Endothelial cell of hepatic sinusoid (primary cell): ENCODE measurements around the gene KCNE1.
"Not testable (repeated sequence)": the region's sequence is repeated elsewhere in the genome, so short reads cannot be mapped to it uniquely, and the experiment has no call there.

ENCODE experiments used
- in situ Hi-C: cut with HindIII; loops from 2 replicates; pipeline ENCODE4 v1.10.0; 2017; ENCODE audit warnings: low sequenced_read_pairs

The KCNE1 gene

DNA sequence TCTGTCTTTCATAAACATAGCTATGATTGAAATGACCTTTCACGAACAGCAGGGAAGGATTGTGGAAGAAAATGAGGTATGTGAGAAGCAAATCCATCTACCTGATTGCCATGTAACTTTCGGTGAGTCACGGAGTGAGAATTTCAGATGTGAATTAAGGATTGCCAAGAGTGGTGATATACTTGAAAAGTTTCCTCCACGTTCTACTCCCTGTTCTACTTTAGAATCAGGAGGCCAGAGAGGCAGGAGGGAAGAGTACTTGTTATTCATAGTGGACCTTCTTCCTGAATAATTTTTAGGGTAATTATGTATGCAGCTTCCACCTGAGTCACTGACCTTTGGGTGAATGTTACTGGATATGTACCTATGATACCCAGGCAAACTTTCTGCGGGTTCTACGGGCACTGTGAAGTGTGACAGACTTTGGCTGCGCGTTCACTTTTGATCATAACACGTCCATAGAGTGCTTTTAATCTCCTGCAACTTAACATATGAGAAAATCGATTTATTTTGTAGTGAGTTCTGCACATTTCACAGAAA, 2.6 kb upstream of the KCNE1 start:
- in situ Hi-C loops, result no loop called here

DNA sequence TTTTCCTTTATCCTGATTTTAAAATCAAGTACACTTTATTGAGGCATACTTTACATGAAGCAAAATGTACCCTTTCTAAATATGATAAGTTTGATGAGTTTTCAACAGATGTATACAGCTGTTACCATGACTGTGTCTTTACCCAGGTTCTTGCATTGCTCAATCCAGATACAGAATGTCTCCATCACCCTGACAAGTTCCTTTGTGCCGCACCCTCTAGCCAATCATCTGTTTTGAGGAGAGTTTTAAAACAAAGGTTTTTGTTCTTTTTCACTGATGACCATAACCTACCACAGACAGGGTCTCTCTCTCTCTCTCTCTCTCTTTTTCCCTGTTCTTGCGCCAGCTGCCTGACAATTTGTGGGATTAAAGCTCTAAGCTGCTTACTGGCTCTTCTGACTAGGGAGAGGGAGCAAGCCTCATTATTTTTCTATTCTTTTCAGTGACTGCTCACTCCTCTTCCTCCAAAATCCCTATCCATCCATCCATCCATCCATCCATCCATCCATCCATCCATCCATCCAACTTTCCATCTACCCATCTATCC, 1.2 kb upstream of the KCNE1 start:
- in situ Hi-C loops, result no loop called here

DNA sequence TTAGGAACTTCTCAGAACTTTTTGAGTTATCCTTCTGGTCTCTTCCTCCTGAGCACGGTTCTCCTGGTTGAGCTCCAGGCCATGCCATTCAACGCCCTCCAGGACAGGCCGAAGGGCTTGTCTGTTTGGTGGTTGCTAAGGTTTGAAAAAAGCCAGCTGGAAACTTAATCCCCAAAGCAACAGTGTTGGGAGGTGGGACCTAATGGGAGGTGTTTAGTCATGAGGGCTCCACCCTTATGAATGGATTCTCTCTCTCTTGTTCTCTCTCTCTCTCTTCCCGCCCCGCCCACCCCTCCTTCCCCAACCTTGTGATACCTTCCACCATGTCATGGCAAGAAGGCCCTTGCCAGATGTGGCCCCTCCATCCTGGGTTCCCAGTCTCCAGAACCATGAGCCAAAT, 829 bp downstream of the KCNE1 start:
- in situ Hi-C loops, result no loop called here

DNA sequence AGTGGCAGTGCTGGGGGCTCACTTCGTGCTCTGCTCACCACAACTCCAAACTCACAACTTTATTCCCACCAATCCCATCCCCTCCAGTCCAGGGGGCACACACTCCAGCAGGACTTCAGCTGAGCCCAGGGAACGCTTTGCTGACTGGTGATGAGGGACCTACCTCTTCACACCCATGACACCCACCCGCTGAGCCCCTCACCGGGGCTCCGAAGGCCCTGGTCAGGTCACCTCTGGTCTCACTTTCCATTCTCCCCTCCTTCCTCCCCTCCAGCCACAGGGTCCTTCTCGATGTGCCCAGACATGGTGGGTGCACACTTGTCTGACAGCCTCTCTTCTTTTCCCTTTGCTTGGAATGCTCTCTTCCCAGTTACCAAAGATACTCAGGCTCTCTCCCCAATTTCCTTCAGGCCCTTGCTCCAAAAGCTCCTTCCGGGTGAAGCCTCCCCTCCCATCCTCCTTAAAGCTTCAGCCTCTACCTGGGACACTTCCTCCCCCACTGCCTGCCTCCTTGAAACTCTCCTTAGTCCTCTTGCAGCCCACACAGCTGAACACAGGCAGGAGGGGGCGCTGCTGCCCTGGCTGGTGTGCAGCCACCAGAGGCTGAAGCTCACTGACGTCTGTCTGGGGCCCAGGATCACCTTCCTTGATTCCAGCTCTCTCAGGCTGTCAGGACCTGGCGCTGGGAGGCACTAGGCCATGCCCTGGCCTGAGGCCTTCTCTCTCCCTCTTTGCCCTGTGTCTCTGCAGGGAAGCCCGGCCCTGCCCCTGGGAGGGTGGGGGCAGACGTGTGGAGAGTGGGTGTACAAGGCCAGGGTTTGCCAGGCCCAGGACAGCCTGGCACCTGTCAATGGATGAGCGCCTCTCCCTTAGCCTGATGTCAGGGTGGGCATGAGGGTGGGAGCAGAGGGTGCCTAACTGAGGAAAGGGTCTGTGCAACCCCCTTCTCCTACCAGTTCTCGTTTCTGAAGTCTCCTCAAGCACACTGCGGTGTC, 1.6 kb downstream of the KCNE1 start:
- in situ Hi-C loops, result no loop called here

DNA sequence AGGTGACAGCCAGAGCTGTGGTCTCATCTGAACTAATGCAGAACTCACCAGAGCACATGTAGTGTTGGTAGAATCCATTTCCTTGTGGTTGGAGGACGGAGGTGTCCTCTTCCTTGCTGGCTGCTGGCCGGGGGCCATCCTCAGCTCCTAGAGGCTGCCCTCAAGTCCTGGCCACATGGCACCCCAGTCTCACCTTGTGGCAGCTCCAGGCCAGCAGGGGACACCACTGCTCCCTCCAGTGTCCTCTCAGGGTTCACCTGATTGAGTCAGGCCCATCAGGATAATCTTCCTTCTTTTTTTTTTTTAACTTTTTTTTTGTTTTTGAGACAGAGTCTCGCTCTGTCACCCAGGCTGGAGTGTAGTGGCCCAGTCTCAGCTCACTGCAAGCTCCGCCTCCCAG, 2.9 kb downstream of the KCNE1 start:
- in situ Hi-C loops, result no loop called here

DNA sequence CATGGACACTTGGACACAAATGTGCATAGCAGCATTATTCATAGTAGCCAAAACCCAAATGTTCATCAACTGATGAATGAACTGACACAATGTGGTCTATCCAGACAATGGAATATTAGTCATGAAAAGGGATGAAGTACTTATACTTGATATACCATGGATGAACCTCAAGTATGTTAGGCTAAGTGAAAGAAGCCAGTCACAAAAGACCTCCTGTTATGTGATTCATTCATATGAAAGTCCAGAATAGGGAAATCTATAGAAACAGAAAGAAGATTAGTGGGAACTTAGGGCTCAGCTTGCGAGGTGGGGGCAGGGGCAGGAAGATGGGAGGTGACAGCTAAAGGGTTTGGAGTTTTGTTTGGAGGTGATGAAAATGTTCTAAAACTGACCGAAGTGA, 7.4 kb downstream of the KCNE1 start:
- in situ Hi-C loops, result no loop called here

DNA sequence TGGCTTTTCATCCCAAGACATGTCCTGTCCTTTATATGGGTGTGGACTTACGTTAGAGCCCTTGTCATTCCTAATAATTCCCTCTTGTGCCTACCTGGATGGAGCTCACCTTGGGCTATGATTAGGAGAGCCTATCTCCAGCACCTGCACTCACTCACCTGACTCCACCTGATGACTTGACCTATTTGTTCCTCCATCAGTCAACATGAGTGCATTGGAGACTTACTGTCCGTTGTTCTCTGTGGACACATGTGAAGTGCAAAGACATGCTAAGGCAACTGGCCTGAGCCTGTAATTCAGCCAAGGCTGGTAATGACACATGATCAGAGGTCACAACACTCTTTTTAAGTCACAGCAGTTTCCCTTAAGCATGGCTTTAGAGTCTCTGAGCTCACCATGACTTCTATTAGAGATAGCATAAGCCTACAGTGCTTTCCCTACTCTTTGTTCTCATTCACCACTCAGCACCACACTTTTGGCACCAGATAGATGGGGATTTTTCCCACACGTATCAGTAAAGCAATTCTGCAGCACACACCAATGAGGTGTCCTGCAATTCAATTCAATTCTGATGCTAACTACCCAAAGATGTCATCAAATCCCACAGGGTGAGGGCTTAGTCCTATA, 9.4 kb downstream of the KCNE1 start:
- in situ Hi-C loops, result no loop called here

DNA sequence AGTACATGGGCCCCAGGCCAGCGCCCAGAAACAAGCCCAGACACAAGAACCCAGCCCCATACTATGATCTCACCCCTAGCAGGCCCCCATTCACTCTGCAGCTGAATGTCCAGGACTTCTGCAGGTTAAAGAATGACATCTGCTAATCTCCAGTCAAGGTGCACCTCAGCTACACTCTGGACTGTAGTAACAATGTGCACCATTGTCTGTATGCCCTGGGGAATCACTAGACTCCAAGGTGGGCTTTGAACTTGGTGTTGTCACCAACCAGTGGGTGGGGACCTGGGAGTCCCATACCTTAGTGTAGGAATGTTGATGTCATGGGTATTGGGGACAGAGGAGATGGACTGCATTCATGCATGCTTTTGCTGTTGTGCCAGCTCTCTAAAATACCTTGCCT, 10.3 kb downstream of the KCNE1 start:
- in situ Hi-C loops, result no loop called here

DNA sequence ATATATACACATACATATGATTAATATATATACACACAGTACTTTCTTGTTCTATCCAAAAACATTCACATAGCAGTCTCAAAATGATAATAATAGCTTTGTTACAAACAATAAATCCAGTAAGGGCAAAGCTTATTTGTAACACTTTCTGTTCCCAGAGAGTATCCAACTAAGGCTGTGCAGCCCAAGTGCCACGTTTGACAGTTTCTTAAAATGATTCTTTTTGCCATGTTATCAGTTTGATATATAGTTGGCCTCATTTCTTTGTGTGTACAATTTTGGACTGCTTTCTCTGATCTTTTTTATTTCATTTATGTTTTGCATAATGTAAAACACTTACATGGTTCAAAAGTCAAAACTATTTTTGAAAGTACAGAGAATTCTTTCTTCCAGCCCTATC, 11.8 kb downstream of the KCNE1 start:
- in situ Hi-C loops, result no loop called here

DNA sequence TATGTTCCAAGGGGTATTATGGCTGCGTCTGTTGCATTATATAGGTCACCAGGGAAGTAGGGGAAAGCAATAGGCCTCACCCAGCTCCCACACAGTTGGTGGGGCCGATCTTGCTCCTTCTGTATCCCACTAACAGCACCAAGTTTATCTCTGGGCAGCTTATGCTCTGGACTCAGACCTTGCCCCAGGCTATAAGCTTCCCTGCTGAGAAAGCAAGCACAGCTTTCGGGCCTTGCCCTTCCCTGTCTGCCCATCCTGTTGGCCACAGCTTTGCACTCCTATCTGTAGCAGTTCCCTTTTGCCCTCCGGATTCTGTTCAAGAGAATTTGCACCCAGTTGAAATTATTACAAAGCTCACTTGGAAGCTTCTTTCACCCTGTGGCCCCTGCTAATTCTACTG, 12.9 kb downstream of the KCNE1 start:
- in situ Hi-C loops, result no loop called here

DNA sequence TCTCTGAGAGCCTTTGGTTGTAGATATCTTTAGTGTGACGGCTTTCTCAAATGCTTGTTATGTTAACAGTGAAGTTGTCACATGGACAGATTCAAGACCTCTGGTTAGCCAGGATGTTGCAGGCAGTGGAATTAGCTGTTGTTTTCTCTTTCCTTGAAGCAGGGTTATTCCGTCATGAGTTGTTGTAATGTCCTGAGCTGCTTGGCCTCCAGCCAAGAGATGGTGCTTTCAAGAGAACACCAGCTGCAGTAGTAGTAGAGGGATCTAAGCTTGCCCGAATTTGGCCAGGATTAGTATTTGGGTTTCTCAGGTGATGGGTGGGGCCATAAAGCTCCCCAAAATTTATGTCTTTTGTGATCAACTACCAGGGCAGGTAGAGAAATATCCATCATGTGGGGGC, 13.4 kb downstream of the KCNE1 start:
- in situ Hi-C loops, result no loop called here

DNA sequence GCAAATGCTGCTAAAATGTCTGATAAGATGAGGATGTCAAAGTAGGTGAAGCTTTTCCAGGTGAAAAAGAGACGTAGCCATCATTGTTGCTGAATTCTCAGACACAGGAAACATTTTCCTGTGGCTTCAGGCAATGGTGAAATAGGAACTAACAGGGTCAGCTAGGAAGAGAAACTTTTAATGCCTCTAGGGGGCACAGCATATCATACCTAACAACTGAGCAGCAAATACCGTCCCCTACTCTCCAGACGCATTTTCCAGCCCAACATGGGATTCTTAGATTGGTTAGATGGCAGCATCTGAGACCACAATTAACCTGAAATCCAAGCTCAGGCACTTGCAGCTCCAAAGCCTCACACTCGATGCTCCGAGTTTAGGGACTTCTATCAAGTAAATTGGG, 28.2 kb downstream of the KCNE1 start:
- in situ Hi-C loops, result not testable (repeated sequence)

DNA sequence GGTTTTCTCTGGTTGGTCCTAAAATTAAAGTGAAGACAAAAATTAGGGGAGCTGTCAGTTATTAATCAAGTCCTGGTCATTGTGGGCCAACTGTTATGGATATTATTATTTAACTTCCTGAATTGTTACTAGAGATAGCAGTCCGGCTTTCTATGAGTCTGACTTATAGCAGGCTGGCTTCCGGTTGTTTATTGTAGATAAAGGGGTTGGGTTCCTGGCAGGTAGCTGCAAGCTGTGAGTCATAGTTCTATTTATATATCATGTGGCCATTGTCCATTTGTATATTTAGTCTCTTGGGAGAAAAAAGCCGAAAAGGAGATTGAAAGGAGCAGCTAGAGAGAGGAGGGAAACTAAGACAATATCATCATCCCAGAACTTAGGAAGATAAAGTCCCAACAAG, 28.6 kb downstream of the KCNE1 start:
- in situ Hi-C loops, result not testable (repeated sequence)

DNA sequence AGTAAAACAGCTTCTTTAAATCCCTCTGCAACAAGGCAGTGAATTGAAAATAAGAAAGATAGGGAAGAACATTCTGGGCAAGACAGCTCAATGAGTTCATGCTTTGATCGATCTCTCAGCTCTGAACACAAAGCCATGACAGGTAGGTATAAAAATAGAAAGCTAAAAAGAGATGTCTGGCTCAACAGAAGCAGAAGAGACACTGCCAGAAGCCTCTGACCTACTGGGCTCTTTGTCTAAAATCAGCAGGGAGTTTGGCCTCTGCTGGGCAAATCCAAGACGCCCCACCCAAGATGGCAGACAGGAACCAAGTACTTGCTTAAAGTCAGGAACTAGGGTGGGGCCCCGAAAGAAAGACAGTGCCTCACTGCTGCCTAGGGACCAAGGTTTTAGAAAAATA, 44.7 kb downstream of the KCNE1 start:
- in situ Hi-C loops, result not testable (repeated sequence)

DNA sequence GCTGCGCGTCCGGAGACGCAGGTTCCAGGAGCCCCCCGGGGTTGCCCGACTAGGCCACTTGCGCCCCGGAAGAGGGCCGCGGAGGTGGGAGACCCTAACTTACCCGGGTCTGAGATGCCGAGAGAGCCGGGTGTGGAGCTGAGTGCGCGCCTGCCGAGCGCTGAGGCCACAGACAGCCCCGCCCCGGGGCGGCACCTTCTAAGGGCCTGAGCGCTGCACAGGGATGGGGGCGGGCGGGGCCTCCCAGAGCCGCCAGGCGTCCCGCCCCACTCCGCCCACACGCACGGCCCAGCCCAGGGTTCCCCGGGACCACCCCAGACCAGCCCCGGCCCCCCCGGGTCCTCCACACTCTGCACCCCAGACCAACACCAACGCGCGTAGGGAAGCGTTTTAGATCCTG, 52.6 kb downstream of the KCNE1 start:
- in situ Hi-C loops, result not testable (repeated sequence)

DNA sequence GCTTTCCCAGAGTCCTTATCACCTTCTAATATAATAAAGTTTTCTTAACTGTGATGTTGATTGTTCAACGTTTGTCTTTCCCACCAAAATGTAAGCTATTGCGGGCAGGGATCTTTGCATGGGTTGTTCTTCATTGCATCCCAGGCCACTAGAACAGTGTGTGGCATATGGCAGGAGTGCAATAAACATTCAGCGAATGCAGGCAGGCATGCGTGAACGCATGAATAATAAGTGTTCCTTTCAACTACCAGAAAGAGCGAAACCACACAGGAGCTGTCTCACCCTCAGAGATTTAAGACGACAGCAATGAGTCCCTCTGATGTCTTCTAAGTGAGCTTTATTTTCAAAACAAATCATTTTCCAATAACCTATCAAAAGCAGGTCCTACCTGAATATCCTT, 53.7 kb downstream of the KCNE1 start:
- in situ Hi-C loops, result not testable (repeated sequence)

DNA sequence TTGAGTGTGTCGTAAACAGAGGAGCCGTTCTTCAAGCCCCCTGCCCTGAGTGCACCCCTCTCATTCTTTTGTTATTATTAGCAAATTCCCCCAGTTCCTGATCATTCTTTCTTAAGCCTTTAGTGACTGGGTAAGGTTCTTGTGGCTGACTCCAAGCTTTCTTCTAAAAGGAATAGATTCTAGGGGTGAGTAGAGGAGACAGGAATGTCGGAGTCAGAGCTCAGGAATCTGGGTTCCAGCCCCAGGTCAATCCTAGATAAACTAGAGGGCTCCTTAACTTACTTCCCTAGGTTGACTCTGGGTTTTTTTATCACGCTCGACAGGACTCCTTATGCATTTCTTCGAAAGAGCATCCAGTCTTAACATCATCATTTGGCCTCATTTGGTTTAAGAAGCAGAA, 55.8 kb downstream of the KCNE1 start:
- in situ Hi-C loops, result not testable (repeated sequence)

DNA sequence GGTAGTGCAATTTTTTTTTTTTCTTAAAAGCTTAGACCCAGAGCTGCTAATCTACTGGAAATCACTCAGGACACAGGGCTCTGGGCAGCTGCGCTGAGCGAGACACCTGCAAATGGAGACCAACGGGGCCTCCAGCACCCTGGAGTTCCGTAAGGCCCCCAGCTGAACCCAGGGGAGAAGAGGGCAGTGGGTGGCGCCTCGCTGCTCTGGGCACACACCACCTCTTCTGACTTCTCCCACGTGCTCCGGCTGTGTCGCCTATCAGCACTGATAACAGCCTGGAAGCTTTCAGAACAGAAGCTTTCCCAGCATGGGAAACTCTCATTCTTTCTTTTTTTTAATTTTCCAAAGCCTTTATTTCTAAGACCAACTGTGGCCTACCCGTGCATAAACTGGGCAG, 56.4 kb downstream of the KCNE1 start:
- in situ Hi-C loops, result not testable (repeated sequence)

DNA sequence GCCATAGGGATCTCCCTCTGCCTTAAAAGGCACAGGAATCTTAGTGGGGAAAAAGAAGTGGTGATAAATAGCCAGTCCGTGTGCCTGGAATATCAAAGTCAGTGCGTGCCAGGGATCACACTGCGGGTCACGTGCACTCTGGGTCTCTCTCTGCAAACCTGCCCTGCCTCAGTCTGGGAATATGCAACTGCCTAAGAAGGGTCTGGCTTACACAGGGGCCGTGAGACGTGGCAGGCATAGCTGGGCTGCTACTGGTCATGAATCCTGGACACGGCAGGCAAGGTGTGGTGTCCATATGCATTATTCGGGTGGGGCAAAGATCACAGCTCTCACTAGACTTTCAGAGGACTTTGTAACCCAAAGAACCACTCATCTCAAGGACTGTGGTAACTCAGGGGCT, 65.0 kb downstream of the KCNE1 start:
- in situ Hi-C loops, result not testable (repeated sequence)

DNA sequence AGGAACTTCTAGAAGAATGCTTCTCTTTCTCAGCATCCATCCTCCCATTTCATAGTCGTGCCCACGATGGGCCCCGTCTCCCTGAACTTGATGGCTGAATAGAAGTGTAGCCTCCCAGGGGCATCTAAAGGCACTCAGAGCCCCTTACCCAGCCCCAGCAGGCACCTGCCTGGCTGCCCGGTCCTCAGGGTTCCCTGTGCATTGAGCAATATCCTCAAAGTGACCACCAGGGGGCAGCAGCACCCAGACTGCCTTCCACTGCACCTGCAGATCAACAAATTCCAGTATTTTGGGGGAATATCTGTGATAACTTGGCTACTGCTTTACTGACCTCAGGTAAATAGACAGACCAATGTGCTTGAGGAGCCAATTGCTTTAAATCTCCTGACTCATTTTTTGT, 68.5 kb downstream of the KCNE1 start:
- in situ Hi-C loops, result not testable (repeated sequence)

DNA sequence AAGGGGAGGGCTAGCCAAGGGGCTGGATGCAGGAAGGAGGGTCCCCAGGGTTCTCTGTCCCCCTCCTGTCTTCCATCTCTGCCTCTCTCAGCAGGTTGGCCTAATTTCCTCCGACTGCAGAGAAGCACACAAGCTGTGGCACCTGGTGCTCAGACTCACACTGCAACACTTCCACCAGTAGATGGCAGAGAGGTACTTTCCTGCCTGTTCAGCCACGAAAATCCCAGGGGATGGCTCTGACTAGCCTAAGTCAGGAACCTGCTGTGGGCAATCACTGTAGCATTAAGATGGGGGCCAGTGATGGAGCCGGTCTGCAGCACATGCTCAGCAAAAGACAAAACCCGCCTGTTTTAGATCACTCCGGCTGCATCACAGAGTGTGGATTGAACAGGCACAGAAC, 82.3 kb downstream of the KCNE1 start:
- in situ Hi-C loops, result not testable (repeated sequence)

DNA sequence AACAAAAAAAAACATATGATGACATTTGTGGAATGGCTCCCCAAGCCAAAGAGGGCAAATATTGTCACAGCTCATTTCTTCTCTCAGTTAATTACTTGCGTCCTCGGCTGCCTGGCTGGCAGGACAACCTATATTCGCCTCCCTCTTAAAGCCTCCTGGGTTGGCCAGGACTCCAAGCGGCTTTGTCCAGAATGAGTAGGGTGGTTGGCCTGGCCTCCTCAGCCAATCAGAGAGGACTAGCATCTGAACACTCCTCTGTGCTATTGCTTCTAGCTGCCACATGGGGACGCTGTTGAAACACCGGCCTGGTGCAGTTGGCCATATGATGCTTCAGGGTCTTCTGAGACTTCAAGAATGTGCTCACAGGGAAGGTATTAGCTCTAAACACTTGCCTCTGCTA, 83.6 kb downstream of the KCNE1 start:
- in situ Hi-C loops, result not testable (repeated sequence)
